Lower lobe of right lung (tissue), 2 donors: ENCODE results near the gene KIAA1958. TPM values are rescaled to one million over a fixed set of nuclear protein-coding genes. Genes with fewer than 3 reads are reported as not detected.
A peak's percentile ranks its signal among the peaks of the same experiment; 100 is the strongest.

Experiments used
- ATAC-seq, 2 donors: fragments of 200-7000 bp; cut with Tn5 transposase; one replicate each; pipeline ENCODE4 v1.9.1; 2020 to 2022; ENCODE audit warnings: mild to moderate bottlenecking in 2 of 2, moderate library complexity in 2 of 2
- DNase-seq: peaks from one replicate; pipeline ENCODE4 v3.0.0-alpha.2; 2020
- H3K27ac ChIP-seq: fragments of 200-600 bp; one replicate; pipeline ENCODE4 v1.8.0; 2022
- H3K27me3 ChIP-seq: fragments of 200-600 bp; one replicate; pipeline ENCODE4 v1.8.0; 2022; ENCODE audit warnings: low read depth
- H3K36me3 ChIP-seq: fragments of 200-600 bp; one replicate; pipeline ENCODE4 v1.8.0; 2022; ENCODE audit warnings: mild to moderate bottlenecking
- H3K4me1 ChIP-seq: fragments of 200-600 bp; one replicate; pipeline ENCODE4 v1.8.0; 2022
- H3K4me3 ChIP-seq: fragments of 200-600 bp; one replicate; pipeline ENCODE4 v1.8.0; 2022; ENCODE audit warnings: mild to moderate bottlenecking
- H3K9me3 ChIP-seq: fragments of 200-600 bp; one replicate; pipeline ENCODE4 v1.8.0; 2022
- CTCF ChIP-seq: fragments of 200-600 bp; IDR thresholded peaks from one replicate; pipeline ENCODE4 v1.8.0; 2022; ENCODE audit warnings: antibody characterized with exemption, mild to moderate bottlenecking
- intact Hi-C: fragments of 100-400 bp; cut with DNase I; formaldehyde crosslinking; loops from one replicate; pipeline ENCODE4 v1.11.0; 2022
- total RNA-seq: library from RNA; stranded (reverse); fragmentation: NEBNext Ultra II Directional; extraction: Animal tissue kit (Norgen Biotek cat#: 25700); gene quantifications from one replicate; pipeline ENCODE4 v1.2.1, GENCODE V29; 2021
- donor health status: DM: no; HTN: yes; CAD: no; lungs with severe emphysema.

The KIAA1958 gene
- total RNA-seq, 1 donor from 2014 or later = 14.1 TPM

- Histone ChIP-seq H3K4me1 (no peaks in the 10 kb centered on the region), H3K9me3 (no peaks in the 10 kb centered on the region), H3K36me3 (no peaks in the 10 kb centered on the region), H3K27ac (no peak overlapping the region), H3K27me3 (no peaks in the 10 kb centered on the region), H3K4me3 (no peak overlapping the region)
- intact Hi-C loops = no loop called here
- ATAC-seq = no peak
- no peak for TF ChIP-seq CTCF
- DNase-seq = peak; percentile 54
These were observed 144.9 kb downstream of the KIAA1958 start for GRCh38 chr9:112631313-112632070.

- Histone ChIP-seq H3K36me3 (no peaks in the 10 kb centered on the region), H3K27ac (no peak overlapping the region), H3K9me3 (no peaks in the 10 kb centered on the region), H3K4me1 (no peaks in the 10 kb centered on the region), H3K27me3 (no peaks in the 10 kb centered on the region), H3K4me3 (no peak overlapping the region)
- intact Hi-C loops = no loop called here
- no peak for ATAC-seq
- DNase-seq = no peak
- no peak for TF ChIP-seq CTCF
These were observed 153.7 kb downstream of the KIAA1958 start for GRCh38 chr9:112640311-112640710.

GRCh38 chr9:112642126-112642525 lies 155.5 kb downstream of the KIAA1958 start:
- TF ChIP-seq CTCF = no peak
- intact Hi-C loops = no loop called here
- no peak for ATAC-seq

GRCh38 chr9:112647596-112647995 lies 161.0 kb downstream of the KIAA1958 start:
- no peaks in the 10 kb centered on the region for H3K4me1 ChIP-seq
- no peak overlapping the region for H3K4me3 ChIP-seq
- no peak overlapping the region for H3K27ac ChIP-seq
- H3K27me3 ChIP-seq = no peaks in the 10 kb centered on the region
- TF ChIP-seq CTCF = no peak
- DNase-seq (no peak), ATAC-seq (no peak)
- no peaks in the 10 kb centered on the region for H3K36me3 ChIP-seq
- H3K9me3 ChIP-seq = peaks cover 19% of the 10 kb centered on the region
- intact Hi-C loops = no loop called here

More at GRCh38 chr9:112642126-112642525, 155.5 kb downstream of the KIAA1958 start:
- H3K4me3 ChIP-seq = no peak overlapping the region
- no peaks in the 10 kb centered on the region for H3K9me3 ChIP-seq
- H3K27me3 ChIP-seq = no peaks in the 10 kb centered on the region
- no peaks in the 10 kb centered on the region for H3K4me1 ChIP-seq
- no peak overlapping the region for H3K27ac ChIP-seq
- DNase-seq = no peak
- no peaks in the 10 kb centered on the region for H3K36me3 ChIP-seq

GRCh38 chr9:112648624-112649023 lies 162.0 kb downstream of the KIAA1958 start:
- no peak for ATAC-seq
- DNase-seq = no peak
- intact Hi-C loops = no loop called here

More at GRCh38 chr9:112648624-112649023, 162.0 kb downstream of the KIAA1958 start:
- Histone ChIP-seq H3K36me3 (no peaks in the 10 kb centered on the region), H3K27me3 (no peaks in the 10 kb centered on the region), H3K9me3 (peaks cover 19% of the 10 kb centered on the region), H3K4me3 (no peak overlapping the region), H3K27ac (no peak overlapping the region), H3K4me1 (no peaks in the 10 kb centered on the region)
- no peak for TF ChIP-seq CTCF
